HEK293T (cell line): ENCODE data around the gene AOPEP.

Experiments used
- BHLHE40 ChIP-seq: fragments of 450-650 bp; IDR thresholded peaks from 2 replicates; pipeline ENCODE4 v1.6.1; 2016; ENCODE audit warnings: mild to moderate bottlenecking, moderate library complexity, borderline replicate concordance
- ELF4 ChIP-seq: fragments of 450-650 bp; IDR thresholded peaks from 2 replicates; pipeline ENCODE4 v1.6.1; 2017; ENCODE audit warnings: antibody characterized with exemption
- FOXA1 ChIP-seq: fragments of 450-650 bp; IDR thresholded peaks from 2 replicates; pipeline ENCODE4 v1.6.1; 2016; ENCODE audit warnings: mild to moderate bottlenecking
- FOXM1 ChIP-seq: fragments of 450-650 bp; IDR thresholded peaks from 2 replicates; pipeline ENCODE4 v1.6.1; 2017; ENCODE audit warnings: mild to moderate bottlenecking, borderline replicate concordance
- SUZ12 ChIP-seq: fragments of 450-650 bp; IDR thresholded peaks from 2 replicates; pipeline ENCODE4 v1.6.1; 2016; ENCODE audit warnings: mild to moderate bottlenecking

- TF ChIP-seq ELF4: no peak
- TF ChIP-seq BHLHE40: no peak
- no peak for TF ChIP-seq SUZ12
- no peak for TF ChIP-seq FOXA1
- no peak for TF ChIP-seq FOXM1
These were observed 332.4 kb downstream of the AOPEP start for GRCh38 chr9:95058795-95059386.
